Endometrial microvascular endothelial cells (primary cell): ENCODE measurements around the gene EIF1. TPM values are rescaled to one million over a fixed set of nuclear protein-coding genes. Genes with fewer than 3 reads are reported as not detected.
"Not testable (repeated sequence)": the region's sequence is repeated elsewhere in the genome, so short reads cannot be mapped to it uniquely, and the experiment has no call there.

ENCODE experiments used
- in situ Hi-C: cut with HindIII; loops from 2 replicates; pipeline ENCODE4 v1.10.0; 2017; ENCODE audit warnings: low sequenced_read_pairs, low pct_unique_long_range_greater_than_20kb; ENCODE audit errors: inconsistent ontology term
- total RNA-seq: library from RNA; depleted of rRNA; stranded (reverse); fragments of >200 nt; gene quantifications from one replicate; pipeline ENCODE4 v1.2.3, GENCODE V29; 2015; ENCODE audit errors: inconsistent ontology term

Gene EIF1
- 111 TPM for total RNA-seq

DNA sequence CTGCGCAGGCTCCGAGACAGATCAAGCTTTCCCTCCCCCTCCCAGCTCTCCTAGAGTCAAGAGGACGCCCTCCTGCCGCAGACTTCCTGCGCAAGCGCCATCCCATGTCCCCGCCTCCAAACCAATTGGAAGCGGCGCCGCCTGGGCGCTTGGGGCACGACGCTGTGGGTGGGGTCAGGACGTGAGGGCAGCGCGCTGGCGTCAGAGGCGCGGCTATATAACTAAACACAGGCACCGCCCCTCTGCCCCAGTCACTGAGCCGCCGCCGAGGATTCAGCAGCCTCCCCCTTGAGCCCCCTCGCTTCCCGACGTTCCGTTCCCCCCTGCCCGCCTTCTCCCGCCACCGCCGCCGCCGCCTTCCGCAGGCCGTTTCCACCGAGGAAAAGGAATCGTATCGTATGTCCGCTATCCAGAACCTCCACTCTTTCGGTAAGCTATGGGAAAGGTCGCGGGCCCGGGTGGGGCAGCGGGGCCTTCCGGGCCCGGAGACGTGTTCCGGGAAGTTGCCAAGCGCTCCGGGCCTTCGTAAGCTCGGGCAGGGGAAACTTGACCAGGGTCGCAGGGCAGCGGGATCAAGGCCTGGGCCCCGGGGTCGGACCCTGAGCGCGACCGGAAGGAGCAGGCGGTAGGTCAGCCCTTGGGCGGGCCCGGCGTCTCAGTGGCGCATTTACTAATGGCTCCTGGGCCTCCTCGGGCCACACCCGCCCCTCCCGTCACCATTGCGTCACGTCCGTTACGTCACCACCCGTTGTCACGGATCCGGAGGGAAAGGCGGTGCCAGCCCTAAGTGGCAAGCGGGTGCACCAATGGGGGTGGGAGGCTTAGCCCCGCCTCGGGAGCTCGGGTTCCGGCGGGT, at the start of gene EIF1:
EIF1 (plus strand) TSS at position 245 of the 856 bp plus-strand sequence; CDS start at position 399, 154 bp downstream.
- in situ Hi-C loops, result no loop called here

GRCh38 chr17:41638941-41639340, 49.7 kb upstream of the EIF1 start:
- in situ Hi-C loops, result loop anchor here (10.0 kb wide), 1 partner anchor 94 kb away; no protein-coding TSS in a partner anchor

GRCh38 chr17:41639492-41640473, 48.9 kb upstream of the EIF1 start:
- in situ Hi-C loops, result loop anchor here (10.0 kb wide), 1 partner anchor 95 kb away; no protein-coding TSS in a partner anchor

DNA sequence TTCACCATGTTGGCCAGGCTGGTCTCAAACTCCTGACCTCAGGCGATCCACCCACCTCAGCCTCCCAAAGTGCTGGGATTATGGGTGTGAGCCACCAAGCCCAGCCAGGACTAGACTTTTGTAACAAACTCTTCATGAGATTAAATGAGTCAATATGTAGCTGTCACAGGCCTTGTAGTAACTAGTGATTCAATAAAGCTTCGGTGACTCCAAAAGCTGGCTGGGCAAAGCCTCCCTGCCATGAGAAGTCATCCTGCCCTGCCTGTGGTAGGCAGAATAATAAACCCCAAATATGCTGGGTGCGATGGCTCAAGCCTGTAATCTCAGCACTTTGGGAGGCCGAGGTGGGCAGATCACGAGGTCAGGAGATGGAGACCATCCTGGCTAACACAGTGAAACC, 48.1 kb upstream of the EIF1 start:
- in situ Hi-C loops, result not testable (repeated sequence)

GRCh38 chr17:41642252-41643156, 46.2 kb upstream of the EIF1 start:
- in situ Hi-C loops, result no loop called here

- in situ Hi-C loops, result no loop called here
Observed at GRCh38 chr17:41647038-41647813, 41.5 kb upstream of the EIF1 start.

GRCh38 chr17:41647940-41648410, 40.7 kb upstream of the EIF1 start:
- in situ Hi-C loops, result no loop called here

DNA sequence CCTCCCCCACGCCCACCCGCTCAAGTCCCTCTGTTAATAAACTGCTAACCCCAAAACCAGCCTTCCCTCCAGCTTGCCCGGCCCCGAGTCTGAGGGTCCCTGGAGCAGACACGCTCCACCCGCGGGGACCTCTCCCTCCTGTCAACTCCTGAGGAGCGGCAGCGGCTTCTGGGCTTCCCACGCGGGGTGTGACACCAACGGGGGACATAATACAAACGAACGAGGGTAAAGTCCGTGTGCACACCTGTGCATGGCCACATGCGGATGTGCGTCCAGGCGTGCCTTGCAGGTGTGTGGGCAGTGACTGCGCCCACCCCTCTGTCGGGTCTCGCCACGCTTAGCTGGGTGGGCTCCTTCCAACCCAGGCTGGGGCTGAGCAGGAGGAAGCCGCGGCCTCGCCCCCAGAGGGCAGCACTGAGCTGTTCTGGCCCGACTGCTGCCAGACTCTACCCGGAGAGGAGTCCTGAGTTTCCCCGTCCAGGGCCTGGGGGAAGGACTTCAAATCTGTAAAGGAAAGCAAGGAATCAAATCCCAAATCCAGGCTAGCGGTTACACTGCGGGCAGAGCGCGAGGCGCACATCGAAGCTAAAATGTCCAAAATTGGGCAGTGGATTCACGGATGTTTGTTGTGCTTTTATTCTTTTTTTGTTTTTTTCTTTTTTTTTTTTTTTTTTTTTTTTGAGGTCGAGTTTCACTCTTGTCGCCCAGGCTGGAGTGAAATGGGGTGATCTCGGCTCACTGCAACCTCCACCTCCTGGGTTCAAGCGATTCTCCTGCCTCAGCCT, 40.1 kb upstream of the EIF1 start:
- in situ Hi-C loops, result no loop called here

- in situ Hi-C loops, result no loop called here
Observed at GRCh38 chr17:41649923-41650519, 38.7 kb upstream of the EIF1 start.

DNA sequence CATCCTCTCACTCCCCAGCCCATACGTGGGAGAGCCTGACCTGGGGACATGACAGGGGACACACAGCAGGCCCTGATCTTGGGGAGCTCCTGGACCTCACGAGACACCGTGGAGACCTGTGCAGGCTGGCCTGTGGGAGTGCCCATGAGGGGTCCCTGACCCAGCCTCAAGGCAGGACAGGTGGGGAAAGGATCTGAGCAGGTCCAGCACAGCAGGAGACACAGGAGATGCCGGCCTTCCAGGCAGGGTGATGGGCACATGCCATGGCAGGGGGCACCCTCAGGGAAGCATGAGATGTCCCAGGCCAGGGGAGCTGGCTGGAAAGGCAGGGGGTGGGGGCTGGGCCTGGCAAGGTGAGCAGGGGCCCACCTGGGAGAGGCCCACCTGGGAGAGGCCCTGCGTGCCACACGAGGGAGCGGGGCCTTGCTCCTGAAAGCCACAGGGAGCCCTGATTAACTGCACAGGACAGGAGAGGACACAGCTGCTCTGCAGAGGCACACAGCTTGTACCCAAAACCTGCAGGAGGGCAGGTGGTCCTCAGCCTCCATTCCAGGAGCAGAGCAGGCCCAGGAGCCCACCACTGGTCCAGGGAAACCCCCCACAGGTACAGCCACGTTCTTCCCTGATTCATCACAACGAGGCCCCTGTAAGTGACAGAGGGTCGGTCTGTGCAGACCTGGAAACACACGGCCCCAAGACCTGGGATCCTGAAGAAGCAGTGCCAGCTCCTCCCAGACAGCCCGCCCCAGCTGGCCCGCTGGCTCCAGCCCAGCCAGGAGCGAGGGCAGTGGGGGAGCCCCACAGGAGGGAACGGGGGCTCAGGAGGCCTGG, 37.7 kb upstream of the EIF1 start:
- in situ Hi-C loops, result no loop called here

GRCh38 chr17:41651625-41652460, 36.8 kb upstream of the EIF1 start:
- in situ Hi-C loops, result no loop called here

- in situ Hi-C loops, result no loop called here
Observed at GRCh38 chr17:41652461-41652970, 36.2 kb upstream of the EIF1 start.

- in situ Hi-C loops, result no loop called here
Observed at GRCh38 chr17:41653421-41653820, 35.3 kb upstream of the EIF1 start.

DNA sequence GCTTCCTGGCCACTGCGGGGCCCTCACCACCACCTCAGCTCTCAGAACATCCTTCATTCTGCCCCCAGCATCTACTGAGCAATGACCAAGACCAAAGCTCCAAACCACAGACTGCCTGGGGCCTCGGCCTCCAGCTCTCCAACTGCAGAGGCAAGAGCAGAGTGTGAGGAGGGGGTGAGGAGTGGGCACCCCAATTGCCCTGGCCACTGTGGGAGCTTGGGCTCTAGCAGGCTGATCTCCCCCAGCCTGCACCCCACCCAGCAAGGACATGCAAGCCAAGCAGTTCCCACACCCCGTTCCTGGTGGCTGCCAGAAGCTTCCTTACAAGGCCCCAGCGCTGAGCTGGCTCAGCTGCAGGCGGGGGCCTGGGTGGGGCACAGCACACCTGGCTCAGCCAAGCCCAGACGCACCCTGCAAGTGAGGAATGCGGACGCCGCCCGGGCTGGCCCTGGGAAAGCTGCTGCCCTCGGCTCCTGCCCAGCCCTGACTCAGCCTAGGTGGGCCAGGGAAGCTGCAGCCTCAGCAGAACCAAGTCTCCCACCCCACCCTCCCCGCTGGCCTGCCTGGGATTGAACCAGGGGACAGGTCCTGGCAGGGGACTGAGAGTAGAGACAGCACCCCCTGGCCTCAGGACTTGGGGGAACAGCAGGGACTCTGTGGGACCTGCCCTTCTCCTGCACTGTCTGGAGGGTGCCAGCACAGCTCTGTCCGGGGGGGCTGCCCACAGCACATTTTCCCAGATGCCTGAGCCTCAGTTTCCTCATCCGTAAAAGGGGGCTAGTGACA, 34.6 kb upstream of the EIF1 start:
- in situ Hi-C loops, result no loop called here
